ENCODE results near the gene STIP1.

Gene STIP1

GRCh38 chr11:64185693-64186491 is at the start of gene STIP1:
STIP1 (plus strand) TSS chr11:64186171; CDS start chr11:64186262, 91 bp downstream.
- DNase-seq (ENCODE audit: low read depth), result peak; percentile 99

GRCh38 chr11:64136765-64137441 is 49.1 kb upstream of the STIP1 start:
- no peak for DNase-seq (ENCODE audit: low read depth)

GRCh38 chr11:64138398-64138797 is 47.6 kb upstream of the STIP1 start:
- no peak for DNase-seq (ENCODE audit: low read depth)

GRCh38 chr11:64139049-64139448 is 46.9 kb upstream of the STIP1 start:
- no peak for DNase-seq (ENCODE audit: low read depth)

- DNase-seq (ENCODE audit: low read depth), result no peak
These were observed 45.9 kb upstream of the STIP1 start for GRCh38 chr11:64140082-64140481.

- DNase-seq (ENCODE audit: low read depth), result no peak
These were observed 44.7 kb upstream of the STIP1 start for GRCh38 chr11:64141081-64141783.

- no peak for DNase-seq (ENCODE audit: low read depth)
These were observed 41.1 kb upstream of the STIP1 start for GRCh38 chr11:64144587-64145472.

GRCh38 chr11:64146036-64146955 is 39.7 kb upstream of the STIP1 start:
- DNase-seq (ENCODE audit: low read depth), result no peak

GRCh38 chr11:64148226-64148916 is 37.6 kb upstream of the STIP1 start:
- no peak for DNase-seq (ENCODE audit: low read depth)

GRCh38 chr11:64148917-64149617 is 36.9 kb upstream of the STIP1 start:
- no peak for DNase-seq (ENCODE audit: low read depth)

- no peak for DNase-seq (ENCODE audit: low read depth)
These were observed 35.9 kb upstream of the STIP1 start for GRCh38 chr11:64150051-64150450.

GRCh38 chr11:64150481-64151239 is 35.3 kb upstream of the STIP1 start:
- DNase-seq (ENCODE audit: low read depth), result no peak

- DNase-seq (ENCODE audit: low read depth), result no peak
These were observed 34.6 kb upstream of the STIP1 start for GRCh38 chr11:64151337-64151736.

GRCh38 chr11:64152841-64153691 is 32.9 kb upstream of the STIP1 start:
- DNase-seq (ENCODE audit: low read depth), result no peak

GRCh38 chr11:64153812-64154211 is 32.2 kb upstream of the STIP1 start:
- no peak for DNase-seq (ENCODE audit: low read depth)

- no peak for DNase-seq (ENCODE audit: low read depth)
These were observed 29.5 kb upstream of the STIP1 start for GRCh38 chr11:64156235-64157011.

Measured in CMK (cell line).